ENCODE results near the gene ZNF425. TPM values are rescaled to one million over a fixed set of nuclear protein-coding genes. Genes with fewer than 3 reads are reported as not detected.
"Not testable (repeated sequence)": the region's sequence is repeated elsewhere in the genome, so short reads cannot be mapped to it uniquely, and the experiment has no call there.

Gene ZNF425
- total RNA-seq, 5 donors from 2014 or later (not counting 1 experiment from before 2014, with no cell fraction given) = 0.28 to 2.7 (median 1.9) TPM

- Histone ChIP-seq H3K36me3 (ENCODE audit: control insufficient read depth in 2 of 2, extremely low read depth in 1 of 2, insufficient read depth in 1 of 2, low read length in 1 of 2) (no peaks in the 10 kb centered on the region), H3K9me3 (no peaks in the 10 kb centered on the region), H3K4me1 (ENCODE audit: control insufficient read depth in 1 of 2, extremely low read depth in 1 of 2, insufficient read depth in 2 of 2, low read length in 2 of 2) (peaks cover 6 to 18% of the 10 kb centered on the region in 2 experiments), H3K4me3 (ENCODE audit: control insufficient read depth in 1 of 2, extremely low read depth in 1 of 2, low read length in 1 of 2) (no peak overlapping the region), H3K27me3 (replicated peaks in 1 of 2; ENCODE audit: control insufficient read depth in 2 of 2, extremely low read depth in 1 of 2, insufficient read depth in 2 of 2, low read length in 1 of 2) (no peaks in the 10 kb centered on the region), H3K27ac (ENCODE audit: low read length) (no peak overlapping the region)
- POLR2A ChIA-PET = no interaction called here
- CTCF ChIA-PET = no interaction called here
- no peaks in the 10 kb centered on the region for H3K36me3 Mint-ChIP-seq
- 84% methylated on average over 2 of the region's 4 CpGs for WGBS (ENCODE audit: insufficient coverage)
- peaks cover 14 to 19% (median 17%) of the 10 kb centered on the region in 3 donors for H3K4me1 Mint-ChIP-seq
- ATAC-seq (replicated peaks in 1 of 4) (no peak), DNase-seq (no peak)
- no peaks in the 10 kb centered on the region for H3K27me3 Mint-ChIP-seq
- peak overlapping the region in 1 of 2 donors; percentile 68 for H3K27ac Mint-ChIP-seq
- no peaks in the 10 kb centered on the region for H3K9me3 Mint-ChIP-seq
- H3K4me3 Mint-ChIP-seq = no peak overlapping the region
Observed at GRCh38 chr7:149093228-149093627, 32.9 kb downstream of the ZNF425 start.

GRCh38 chr7:149092244-149092643 lies 33.9 kb downstream of the ZNF425 start:
- not testable (repeated sequence) for H3K9me3 ChIP-seq; DNase-seq; H3K27ac ChIP-seq (ENCODE audit: low read length); H3K36me3 Mint-ChIP-seq; H3K4me3 ChIP-seq (ENCODE audit: control insufficient read depth in 1 of 2, extremely low read depth in 1 of 2, low read length in 1 of 2); H3K9me3 Mint-ChIP-seq; H3K27me3 ChIP-seq (replicated peaks in 1 of 2; ENCODE audit: control insufficient read depth in 2 of 2, extremely low read depth in 1 of 2, insufficient read depth in 2 of 2, low read length in 1 of 2); H3K27me3 Mint-ChIP-seq; H3K36me3 ChIP-seq (ENCODE audit: control insufficient read depth in 2 of 2, extremely low read depth in 1 of 2, insufficient read depth in 1 of 2, low read length in 1 of 2); ATAC-seq (replicated peaks in 1 of 4)
- peak overlapping the region; percentile 36 to 55 for H3K27ac Mint-ChIP-seq
- POLR2A ChIA-PET = interaction anchor here in 1 of 2 donors (0.7 to 1.0 kb wide), 2 partner anchors 34 to 537 kb away, joined by 3 to 8 read pairs; partner anchors contain the start of gene ZNF425
- peaks cover 19 to 29% (median 22%) of the 10 kb centered on the region in 3 donors for H3K4me1 Mint-ChIP-seq
- CTCF ChIA-PET = interaction anchor here (0.6 to 1.2 kb wide), 5 partner anchors 33 to 103 kb away, joined by 3 to 7 read pairs (median 5); partner anchors contain the start of gene ZNF282 (in 1 of the 2)
- H3K4me3 Mint-ChIP-seq = peak overlapping the region; percentile 37 to 99 (median 97)
- 94% methylated on average over 4 of the region's 20 CpGs for WGBS (ENCODE audit: insufficient coverage)
- peaks cover 6 to 24% of the 10 kb centered on the region in 2 experiments for H3K4me1 ChIP-seq (ENCODE audit: control insufficient read depth in 1 of 2, extremely low read depth in 1 of 2, insufficient read depth in 2 of 2, low read length in 2 of 2)

DNA sequence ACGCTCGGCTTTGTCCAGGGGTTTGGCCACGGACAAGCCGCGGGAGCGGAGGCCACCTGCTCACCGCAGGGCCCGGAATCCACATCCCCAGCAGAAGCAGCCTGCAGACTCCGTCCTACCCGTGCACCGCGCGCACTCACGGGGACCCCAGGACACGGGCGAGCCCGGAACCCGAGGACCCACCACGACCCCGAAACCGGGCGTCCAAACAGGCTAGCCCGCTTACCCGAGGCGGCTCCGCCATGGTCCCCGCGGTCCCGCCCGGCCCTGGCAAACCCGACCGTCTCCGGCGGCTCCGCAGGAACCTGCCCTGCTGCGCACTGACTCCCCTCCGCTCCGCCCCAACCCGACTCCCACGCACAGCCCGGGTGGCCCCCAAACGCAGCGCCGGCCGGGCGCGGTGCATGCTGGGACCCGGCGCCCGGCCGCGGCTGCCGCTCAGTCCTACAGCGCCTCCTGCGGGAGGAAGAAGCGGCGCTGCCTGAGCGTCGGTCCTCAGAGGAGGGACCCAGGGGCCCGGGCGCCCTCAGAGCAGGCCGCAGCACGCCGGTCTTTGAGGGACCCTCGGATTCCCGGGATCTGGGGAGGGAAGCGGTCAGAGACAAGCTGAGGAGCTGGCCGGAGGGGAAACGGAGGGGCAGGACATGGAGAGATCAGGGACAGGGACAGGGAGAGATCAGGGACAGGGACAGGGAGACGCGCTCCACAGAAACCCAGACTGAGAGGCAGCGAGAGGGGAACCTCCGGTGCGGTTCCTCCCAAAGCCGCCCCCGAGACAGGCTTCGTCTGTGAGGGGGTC lies 35.5 kb downstream of the ZNF425 start, which contains the start of gene ZNF786:
Gene ZNF786 (minus strand): TSS at position 322 of the 799 bp plus-strand sequence. CDS start 78 bp downstream, at position 244.
- peaks cover 0 to 2% (median 0%) of the 10 kb centered on the region in 3 donors for H3K9me3 Mint-ChIP-seq

DNA sequence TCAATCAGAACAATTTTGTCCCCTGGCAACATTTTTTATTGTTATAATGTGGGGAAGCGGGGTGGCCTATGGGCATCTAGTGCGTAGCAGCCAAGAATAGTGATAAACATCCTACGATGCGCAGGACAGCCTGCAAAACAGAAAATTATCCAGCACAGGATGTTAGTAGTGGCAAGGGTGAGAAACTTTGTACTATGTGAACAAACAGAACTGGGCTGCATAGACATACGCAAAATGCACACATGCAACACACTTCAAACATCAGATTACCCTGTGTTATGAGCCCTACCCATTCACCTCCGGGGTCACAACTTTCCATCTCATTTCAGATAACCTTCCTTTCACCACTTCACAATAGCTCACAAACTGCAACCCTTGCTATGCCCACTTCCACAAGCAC lies 38.7 kb downstream of the ZNF425 start:
- WGBS (ENCODE audit: insufficient coverage) = 100% methylated on average over 1 of the region's 6 CpGs
- ChIA-PET CTCF (interaction anchor here in 1 of 2 donors (0.7 to 1.5 kb wide), 3 partner anchors 60 to 82 kb away, joined by 3 to 7 read pairs (median 6); partner anchors contain the start of gene ZNF398), POLR2A (interaction anchor here in 1 of 2 donors (0.6 kb wide), 1 partner anchor 60 kb away, joined by 5 read pairs; no protein-coding TSS in a partner anchor)
- Mint-ChIP-seq H3K27ac (peak overlapping the region; percentile 61 to 62), H3K4me1 (peaks cover 29 to 50% (median 32%) of the 10 kb centered on the region in 3 donors), H3K36me3 (peaks cover 20% of the 10 kb centered on the region), H3K9me3 (peaks cover 0 to 10% (median 7%) of the 10 kb centered on the region in 3 donors), H3K4me3 (peak overlapping the region in 1 of 3 donors; percentile 34), H3K27me3 (no peaks in the 10 kb centered on the region)
- peaks cover 6 to 24% of the 10 kb centered on the region in 2 experiments for H3K4me1 ChIP-seq (ENCODE audit: control insufficient read depth in 1 of 2, extremely low read depth in 1 of 2, insufficient read depth in 2 of 2, low read length in 2 of 2)
- no peak overlapping the region for H3K27ac ChIP-seq (ENCODE audit: low read length)
- ATAC-seq (replicated peaks in 1 of 4) = no peak
- H3K36me3 ChIP-seq (ENCODE audit: control insufficient read depth in 2 of 2, extremely low read depth in 1 of 2, insufficient read depth in 1 of 2, low read length in 1 of 2) = no peaks in the 10 kb centered on the region
- peak in 7 of 35 experiments; percentile 2 to 50 (median 12) for DNase-seq
- H3K9me3 ChIP-seq = peaks cover 2% of the 10 kb centered on the region
- H3K4me3 ChIP-seq (ENCODE audit: control insufficient read depth in 1 of 2, extremely low read depth in 1 of 2, low read length in 1 of 2) = no peak overlapping the region
- H3K27me3 ChIP-seq (replicated peaks in 1 of 2; ENCODE audit: control insufficient read depth in 2 of 2, extremely low read depth in 1 of 2, insufficient read depth in 2 of 2, low read length in 1 of 2) = no peaks in the 10 kb centered on the region

More for the DNA sequence above, 35.5 kb downstream of the ZNF425 start, which contains the start of gene ZNF786:
- H3K27me3 Mint-ChIP-seq = no peaks in the 10 kb centered on the region
- ChIA-PET CTCF (interaction anchor here in 1 of 2 donors (0.6 to 1.0 kb wide), 2 partner anchors 25 to 85 kb away, joined by 3 to 5 read pairs; no protein-coding TSS in a partner anchor), POLR2A (no interaction called here)
- H3K4me1 Mint-ChIP-seq = peaks cover 25 to 40% (median 28%) of the 10 kb centered on the region in 3 donors
- peak; percentile 82 to 87 (median 86) for ATAC-seq (replicated peaks in 1 of 4)
- Histone ChIP-seq H3K9me3 (no peaks in the 10 kb centered on the region), H3K4me1 (ENCODE audit: control insufficient read depth in 1 of 2, extremely low read depth in 1 of 2, insufficient read depth in 2 of 2, low read length in 2 of 2) (peaks cover 6 to 24% of the 10 kb centered on the region in 2 experiments), H3K4me3 (ENCODE audit: control insufficient read depth in 1 of 2, extremely low read depth in 1 of 2, low read length in 1 of 2) (peak within 1 kb of the TSS; percentile 81 to 89), H3K27ac (ENCODE audit: low read length) (peak within 1 kb of the TSS; percentile 79), H3K27me3 (replicated peaks in 1 of 2; ENCODE audit: control insufficient read depth in 2 of 2, extremely low read depth in 1 of 2, insufficient read depth in 2 of 2, low read length in 1 of 2) (no peaks in the 10 kb centered on the region), H3K36me3 (ENCODE audit: control insufficient read depth in 2 of 2, extremely low read depth in 1 of 2, insufficient read depth in 1 of 2, low read length in 1 of 2) (no peaks in the 10 kb centered on the region)
- H3K27ac Mint-ChIP-seq = peak within 1 kb of the TSS; percentile 100
- H3K36me3 Mint-ChIP-seq = peaks cover 5% of the 10 kb centered on the region
- DNase-seq = peak; percentile 80 to 96 (median 91)
- under 1% methylated on average over 72 of the region's 77 CpGs for whole genome bisulfite sequencing (ENCODE audit: insufficient coverage)
- H3K4me3 Mint-ChIP-seq = peak within 1 kb of the TSS; percentile 97 to 99 (median 98)

- Mint-ChIP-seq H3K4me3 (no peak overlapping the region), H3K36me3 (peaks cover 20% of the 10 kb centered on the region), H3K4me1 (peaks cover 32 to 45% (median 32%) of the 10 kb centered on the region in 3 donors), H3K27me3 (no peaks in the 10 kb centered on the region), H3K27ac (peak overlapping the region in 1 of 2 donors; percentile 45), H3K9me3 (peaks cover 0 to 10% (median 7%) of the 10 kb centered on the region in 3 donors)
- H3K36me3 ChIP-seq (ENCODE audit: control insufficient read depth in 2 of 2, extremely low read depth in 1 of 2, insufficient read depth in 1 of 2, low read length in 1 of 2) = no peaks in the 10 kb centered on the region
- POLR2A ChIA-PET = no interaction called here
- WGBS (ENCODE audit: insufficient coverage) = no CpG with 5 or more reads among the region's 1 CpG
- DNase-seq (no peak), ATAC-seq (replicated peaks in 1 of 4) (no peak)
- peaks cover 4 to 18% of the 10 kb centered on the region in 2 experiments for H3K4me1 ChIP-seq (ENCODE audit: control insufficient read depth in 1 of 2, extremely low read depth in 1 of 2, insufficient read depth in 2 of 2, low read length in 2 of 2)
- H3K27ac ChIP-seq (ENCODE audit: low read length) = no peak overlapping the region
- CTCF ChIA-PET = interaction anchor here (1.0 kb wide), 2 partner anchors 20 to 61 kb away, joined by 4 to 5 read pairs; partner anchors contain the start of gene ZNF398 (in 1 of the 2)
- no peaks in the 10 kb centered on the region for H3K27me3 ChIP-seq (replicated peaks in 1 of 2; ENCODE audit: control insufficient read depth in 2 of 2, extremely low read depth in 1 of 2, insufficient read depth in 2 of 2, low read length in 1 of 2)
- peaks cover 2% of the 10 kb centered on the region for H3K9me3 ChIP-seq
- no peak overlapping the region for H3K4me3 ChIP-seq (ENCODE audit: control insufficient read depth in 1 of 2, extremely low read depth in 1 of 2, low read length in 1 of 2)
Observed at GRCh38 chr7:149085866-149086265, 40.3 kb downstream of the ZNF425 start.

DNA sequence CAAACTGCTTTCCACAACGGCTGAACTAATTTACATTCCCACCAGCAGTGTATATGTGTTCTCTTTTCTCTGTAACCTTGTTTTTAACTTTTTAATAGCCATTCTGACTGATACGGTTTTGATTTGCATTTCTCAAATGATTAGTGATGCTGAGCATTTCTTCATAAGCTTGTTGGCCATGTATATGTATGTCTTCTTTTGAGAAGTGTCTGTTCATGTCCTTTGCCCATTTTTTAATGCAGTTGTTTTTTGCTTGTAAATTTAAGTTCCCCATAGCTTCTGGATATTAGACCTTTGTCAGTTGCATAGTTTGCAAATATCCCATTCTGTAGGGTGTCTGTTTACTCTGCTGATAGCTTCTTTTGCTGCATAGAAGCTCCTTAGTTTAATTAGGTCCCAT lies 41.7 kb downstream of the ZNF425 start:
- peaks cover 2 to 12% of the 10 kb centered on the region in 2 experiments for H3K4me1 ChIP-seq (ENCODE audit: control insufficient read depth in 1 of 2, extremely low read depth in 1 of 2, insufficient read depth in 2 of 2, low read length in 2 of 2)
- ChIA-PET POLR2A (interaction anchor here in 1 of 2 donors (0.6 kb wide), 1 partner anchor 566 kb away, joined by 3 read pairs; no protein-coding TSS in a partner anchor), CTCF (interaction anchor here (0.6 to 1.3 kb wide), 4 partner anchors 19 to 170 kb away, joined by 3 to 6 read pairs (median 4); no protein-coding TSS in a partner anchor)
- WGBS (ENCODE audit: insufficient coverage) = no CpG with 5 or more reads among the region's 2 CpGs
- no peak for ATAC-seq (replicated peaks in 1 of 4)
- H3K9me3 Mint-ChIP-seq = peaks cover 0 to 10% (median 7%) of the 10 kb centered on the region in 3 donors
- H3K36me3 Mint-ChIP-seq = peaks cover 28% of the 10 kb centered on the region
- H3K4me1 Mint-ChIP-seq = peaks cover 28 to 41% (median 33%) of the 10 kb centered on the region in 3 donors
- no peak overlapping the region for H3K27ac Mint-ChIP-seq
- no peaks in the 10 kb centered on the region for H3K27me3 Mint-ChIP-seq
- H3K9me3 ChIP-seq = peaks cover 2% of the 10 kb centered on the region
- H3K36me3 ChIP-seq (ENCODE audit: control insufficient read depth in 2 of 2, extremely low read depth in 1 of 2, insufficient read depth in 1 of 2, low read length in 1 of 2) = peaks cover 0 to 3% of the 10 kb centered on the region in 2 donors
- no peak overlapping the region for H3K4me3 ChIP-seq (ENCODE audit: control insufficient read depth in 1 of 2, extremely low read depth in 1 of 2, low read length in 1 of 2)
- H3K27ac ChIP-seq (ENCODE audit: low read length) = no peak overlapping the region
- DNase-seq = no peak
- H3K27me3 ChIP-seq (replicated peaks in 1 of 2; ENCODE audit: control insufficient read depth in 2 of 2, extremely low read depth in 1 of 2, insufficient read depth in 2 of 2, low read length in 1 of 2) = no peaks in the 10 kb centered on the region
- H3K4me3 Mint-ChIP-seq = no peak overlapping the region
